Measurements from ENCODE around the gene LHPP.
"Not testable (repeated sequence)": the region's sequence is repeated elsewhere in the genome, so short reads cannot be mapped to it uniquely, and the experiment has no call there.

LHPP gene

DNA sequence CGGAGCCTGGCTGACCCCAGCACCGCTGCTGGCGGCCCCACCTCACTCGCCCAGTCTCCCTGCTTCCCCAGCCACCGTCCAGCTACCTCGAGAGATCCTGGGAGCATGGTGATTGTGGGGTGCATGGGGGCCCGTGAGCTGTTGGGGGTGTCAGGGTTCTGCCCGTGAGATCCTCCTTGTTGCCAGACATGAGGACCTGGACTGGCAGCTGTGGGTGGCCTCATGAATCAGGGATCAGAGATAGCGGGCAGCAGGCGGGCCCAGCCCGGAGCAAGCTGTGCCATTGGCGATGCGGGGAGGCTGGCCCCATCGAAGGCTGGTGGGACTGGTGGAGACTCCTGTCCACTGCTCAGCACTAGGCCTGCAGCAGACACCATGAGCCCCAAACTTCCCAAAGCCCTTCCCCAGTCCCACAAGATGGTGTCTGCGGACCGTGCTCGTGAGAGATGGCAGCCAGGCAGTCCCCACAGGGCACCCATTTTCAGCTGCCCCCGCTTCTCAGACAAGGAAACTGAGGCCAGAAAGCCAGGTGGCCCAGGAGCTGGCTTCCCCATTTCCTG lies 75.6 kb downstream of the LHPP start:
- DNase-seq (ENCODE audit: low read depth), result no peak

DNA sequence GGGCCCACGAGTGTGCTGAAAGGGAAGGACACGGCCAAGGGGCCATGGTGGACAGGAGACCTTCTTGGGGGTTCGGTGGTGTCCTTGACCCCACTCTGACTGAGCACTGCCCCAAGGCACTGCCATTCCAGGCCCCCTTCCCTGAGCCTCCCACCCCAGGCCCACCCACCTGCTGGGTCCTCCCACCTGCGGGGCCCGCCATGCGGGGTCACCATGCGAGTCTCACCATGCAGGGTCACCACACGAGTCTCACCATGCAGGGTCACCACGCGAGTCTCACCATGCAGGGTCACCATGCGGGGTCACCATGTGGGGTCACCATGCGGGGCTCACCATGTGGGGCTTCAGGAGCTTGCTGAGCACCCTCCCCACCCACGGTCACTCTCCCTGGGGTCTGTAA lies 76.3 kb downstream of the LHPP start:
- DNase-seq (ENCODE audit: low read depth), result no peak

GRCh38 chr10:124538706-124539105 lies 77.1 kb downstream of the LHPP start:
- no peak for DNase-seq (ENCODE audit: low read depth)

GRCh38 chr10:124539935-124540641 lies 78.5 kb downstream of the LHPP start:
- peak; percentile 5 for DNase-seq (ENCODE audit: low read depth)

DNA sequence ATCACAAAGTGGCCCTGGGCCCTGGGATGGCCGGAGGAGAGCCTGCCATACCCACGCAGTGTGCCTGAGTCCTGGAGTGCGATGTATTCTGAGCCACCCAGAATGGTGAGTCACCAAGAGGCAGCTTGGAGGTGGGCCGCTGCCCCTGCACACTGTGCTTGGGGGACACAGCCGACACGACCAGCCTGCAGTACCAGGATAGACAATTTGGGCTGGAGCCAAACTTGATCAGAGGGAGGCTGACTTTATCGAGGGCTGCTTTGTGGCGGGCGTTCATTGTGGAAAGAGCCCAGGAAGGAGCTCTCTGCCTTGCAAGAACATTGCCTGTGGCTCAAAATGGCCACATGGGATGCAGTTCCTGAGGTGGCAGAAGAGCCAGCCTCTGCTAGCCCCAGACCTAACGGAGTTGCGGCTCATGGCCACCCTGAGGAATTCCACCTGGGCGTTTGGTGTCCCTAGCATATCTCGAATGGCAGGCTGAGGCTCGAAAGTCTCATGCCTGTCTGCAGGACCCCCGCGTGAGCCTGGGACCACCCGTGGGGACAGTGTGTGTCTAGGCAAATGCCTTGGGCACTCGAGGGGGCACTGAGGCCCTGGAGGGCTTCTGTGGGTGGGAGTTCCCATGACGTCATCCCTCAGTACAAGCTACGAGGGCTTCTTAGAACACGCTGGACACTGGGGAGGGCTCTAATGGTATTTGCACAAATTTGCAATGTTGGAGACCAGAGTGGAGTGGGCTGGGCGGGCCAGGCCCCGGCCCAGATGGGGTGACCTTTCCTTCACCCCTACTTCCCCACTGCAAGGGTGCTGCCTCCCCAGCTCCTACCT lies 79.7 kb downstream of the LHPP start:
- DNase-seq (ENCODE audit: low read depth), result no peak

- DNase-seq (ENCODE audit: low read depth), result no peak
These were observed 80.7 kb downstream of the LHPP start for GRCh38 chr10:124542336-124542735.

DNA sequence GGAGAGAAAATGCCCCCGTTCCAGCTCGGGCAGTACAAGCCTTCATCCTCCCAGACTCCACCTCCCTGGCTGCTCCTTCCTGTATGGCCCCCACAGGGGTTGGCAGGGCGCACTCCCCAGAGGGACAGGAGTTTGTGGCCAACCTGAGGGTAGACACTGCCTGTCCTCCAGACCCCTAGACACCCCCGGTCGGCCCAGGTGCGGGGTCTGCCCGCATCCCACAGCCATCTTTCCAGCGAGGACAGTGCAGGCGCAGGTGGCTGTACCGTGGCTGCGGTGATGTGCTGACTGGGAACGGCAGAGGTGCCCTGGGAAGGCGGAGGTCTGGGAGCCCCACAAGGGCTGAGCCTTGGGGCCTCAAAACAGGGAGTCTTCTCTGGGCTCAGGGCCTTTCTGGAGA lies 81.5 kb downstream of the LHPP start:
- no peak for DNase-seq (ENCODE audit: low read depth)

- no peak for DNase-seq (ENCODE audit: low read depth)
These were observed 82.3 kb downstream of the LHPP start for GRCh38 chr10:124543971-124544370.

GRCh38 chr10:124544711-124545110 lies 83.1 kb downstream of the LHPP start:
- no peak for DNase-seq (ENCODE audit: low read depth)

- no peak for DNase-seq (ENCODE audit: low read depth)
These were observed 83.9 kb downstream of the LHPP start for GRCh38 chr10:124545351-124546054.

DNA sequence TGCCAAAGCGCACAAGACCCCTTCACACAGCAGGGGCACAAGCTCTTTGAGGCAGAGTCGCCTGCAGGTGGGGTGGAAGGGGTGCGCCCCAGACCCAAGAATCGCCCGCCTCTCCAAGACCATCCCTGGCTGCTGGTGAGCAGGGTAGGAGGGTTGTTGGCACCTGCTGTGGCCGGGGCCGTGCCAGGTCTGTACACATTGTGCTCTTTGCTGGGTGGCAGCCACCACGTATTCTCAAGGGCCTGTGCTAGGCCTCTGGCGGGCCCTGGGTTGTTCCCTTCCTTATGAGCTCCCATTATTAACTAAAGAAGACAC lies 84.4 kb downstream of the LHPP start:
- no peak for DNase-seq (ENCODE audit: low read depth)

GRCh38 chr10:124546957-124547646 lies 85.5 kb downstream of the LHPP start:
- no peak for DNase-seq (ENCODE audit: low read depth)

GRCh38 chr10:124547647-124548168 lies 86.1 kb downstream of the LHPP start:
- no peak for DNase-seq (ENCODE audit: low read depth)

GRCh38 chr10:124549171-124549570 lies 87.5 kb downstream of the LHPP start:
- not testable (repeated sequence) for DNase-seq (ENCODE audit: low read depth)

- DNase-seq (ENCODE audit: low read depth), result no peak
These were observed 88.8 kb downstream of the LHPP start for GRCh38 chr10:124550293-124551034.

DNA sequence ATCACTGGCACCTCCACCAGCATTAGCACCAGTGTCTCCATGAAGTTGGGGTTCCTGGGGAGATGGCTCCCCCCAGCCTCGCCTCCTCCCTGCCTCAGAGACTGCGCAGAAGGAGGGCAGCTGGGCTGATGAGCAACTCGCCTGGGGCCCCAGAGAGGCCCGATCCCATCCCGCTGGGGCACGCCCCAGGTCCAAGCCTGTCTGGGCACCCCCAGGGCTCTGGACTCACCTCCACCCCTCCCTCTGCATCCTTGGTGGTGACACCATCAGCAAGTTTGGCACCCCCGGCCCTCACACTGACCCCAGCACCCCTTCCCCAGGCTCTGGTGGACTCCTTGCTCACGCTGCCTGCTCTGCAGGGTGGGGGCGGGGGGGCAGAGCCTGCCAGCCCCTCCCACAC lies 89.5 kb downstream of the LHPP start:
- DNase-seq (ENCODE audit: low read depth), result no peak

- DNase-seq (ENCODE audit: low read depth), result no peak
These were observed 90.1 kb downstream of the LHPP start for GRCh38 chr10:124551755-124552154.

- no peak for DNase-seq (ENCODE audit: low read depth)
These were observed 91.2 kb downstream of the LHPP start for GRCh38 chr10:124552691-124553276.

DNA sequence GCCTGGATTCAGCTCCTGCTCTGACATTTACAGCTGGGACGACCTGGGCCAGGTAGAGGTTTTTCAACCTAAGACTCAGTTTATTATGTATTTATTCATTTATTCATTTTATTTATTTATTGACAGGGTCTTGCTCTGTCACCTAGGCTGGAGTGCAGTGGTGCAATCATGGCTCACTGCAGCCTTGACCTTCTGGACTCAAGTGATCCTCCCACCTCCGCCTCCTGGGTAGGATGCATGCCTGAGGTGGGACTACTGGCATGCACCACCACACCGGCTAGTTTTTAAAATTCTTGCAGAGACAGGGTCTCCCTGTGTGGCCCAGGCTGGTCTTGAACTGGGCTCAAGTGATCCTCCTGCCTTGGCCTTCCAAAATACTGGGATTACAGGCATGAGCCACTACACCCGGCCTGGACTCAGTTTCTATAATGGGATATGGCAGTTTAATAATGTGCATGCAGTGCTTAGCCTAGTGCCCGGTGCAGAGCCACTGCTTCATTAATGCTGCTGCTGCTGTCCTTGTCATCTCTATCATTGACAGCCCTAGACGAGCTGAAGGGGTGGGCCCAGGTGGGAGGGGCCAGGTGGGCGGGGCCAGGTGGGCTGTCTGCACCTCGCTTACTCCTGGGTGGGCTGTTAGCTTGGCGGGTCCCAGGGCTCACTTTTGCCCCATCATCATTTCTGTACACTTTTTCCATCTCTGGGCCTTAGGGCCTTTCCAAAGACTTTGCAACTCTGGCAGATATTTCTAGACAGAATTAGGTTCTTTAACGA lies 92.6 kb downstream of the LHPP start:
- no peak for DNase-seq (ENCODE audit: low read depth)

- DNase-seq (ENCODE audit: low read depth), result no peak
These were observed 95.5 kb downstream of the LHPP start for GRCh38 chr10:124557167-124557566.

Measured in fibroblast of the conjunctiva (primary cell).